HG03565 (cell line): ENCODE results near the gene OR5A2.
"Not testable (repeated sequence)": the region's sequence is repeated elsewhere in the genome, so short reads cannot be mapped to it uniquely, and the experiment has no call there.

ENCODE experiments used
- ATAC-seq: cut with Tn5 transposase; IDR thresholded peaks from one replicate; pipeline ENCODE4 v1.9.1; 2021; ENCODE audit warnings: mild to moderate bottlenecking, moderate library complexity; ENCODE audit not compliant: unreplicated experiment

Gene OR5A2

DNA sequence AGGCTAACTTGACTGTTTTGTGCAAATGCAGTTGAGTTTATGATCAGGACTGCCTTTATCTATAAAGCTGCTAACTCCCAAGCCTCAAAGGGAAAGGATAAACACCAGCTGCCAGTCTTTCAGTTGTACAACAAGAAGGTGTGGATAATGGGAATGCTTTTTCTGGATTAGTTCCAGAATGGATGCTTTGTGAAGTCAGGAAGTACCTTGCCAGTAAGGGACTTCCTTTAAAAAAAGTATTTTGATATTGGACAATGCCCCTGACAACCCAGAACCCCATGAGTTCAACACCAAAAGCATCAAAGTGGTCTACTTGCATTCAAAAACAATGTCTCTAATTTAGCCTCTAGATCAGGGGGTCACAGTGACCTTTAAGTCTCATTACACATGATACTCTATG, 32.0 kb downstream of the OR5A2 start:
- ATAC-seq, result no peak

DNA sequence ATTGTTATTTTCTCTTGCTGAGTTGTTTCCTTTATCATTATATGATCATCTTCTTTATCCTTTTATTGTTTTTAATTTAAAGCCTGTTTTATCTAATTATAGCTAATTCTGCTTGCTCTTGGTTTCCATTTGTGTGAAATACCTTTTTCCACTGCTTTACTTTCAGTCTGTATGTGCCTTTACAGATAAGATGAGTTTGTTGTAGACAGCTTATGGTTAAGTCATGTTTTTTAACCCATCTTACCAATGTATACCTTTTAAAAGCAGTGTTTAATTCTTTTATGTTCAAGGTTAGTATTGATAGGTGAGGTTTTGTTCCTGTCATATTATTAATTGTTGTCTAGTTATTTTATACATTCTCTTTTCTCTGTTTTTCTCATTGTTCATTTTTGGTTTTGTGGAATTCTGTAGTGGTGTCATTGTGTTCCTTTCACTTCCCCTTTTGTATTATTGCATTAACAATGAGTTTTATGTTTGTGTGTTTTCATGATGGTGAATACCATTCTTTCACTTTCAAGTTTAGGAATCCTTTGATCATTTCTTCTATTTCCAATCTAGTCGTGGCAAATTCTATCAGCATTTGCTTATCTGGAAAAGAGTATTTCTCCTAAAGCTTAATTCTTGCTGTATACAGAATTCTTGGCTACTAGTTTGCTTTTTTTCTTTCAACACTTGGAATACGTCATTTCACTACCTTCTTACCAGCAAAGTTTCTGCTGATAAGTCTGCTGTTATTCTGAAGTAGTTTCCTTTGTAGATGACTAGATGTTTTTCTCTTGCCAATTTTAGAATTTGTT, 45.8 kb downstream of the OR5A2 start:
- ATAC-seq, result peak; percentile 94

DNA sequence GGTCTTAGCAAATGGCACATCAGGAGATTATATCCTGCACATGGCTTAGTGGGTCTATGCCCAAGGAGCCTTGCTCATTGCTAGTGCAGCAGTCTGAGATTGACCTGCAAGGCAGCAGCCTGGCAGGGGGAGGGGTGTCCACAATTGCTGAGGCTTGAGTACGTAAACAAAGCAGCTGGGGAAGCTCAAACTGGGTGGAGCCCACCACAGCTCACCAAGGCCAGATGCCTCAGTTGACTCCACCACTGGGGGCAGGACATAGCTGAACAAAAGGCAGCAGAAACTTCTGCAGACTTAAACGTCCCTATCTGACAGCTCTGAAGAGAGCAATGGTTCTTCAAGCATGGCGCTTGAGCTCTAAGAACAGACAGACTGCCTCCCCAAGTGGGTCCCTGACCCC, 53.9 kb downstream of the OR5A2 start:
- ATAC-seq, result not testable (repeated sequence)

DNA sequence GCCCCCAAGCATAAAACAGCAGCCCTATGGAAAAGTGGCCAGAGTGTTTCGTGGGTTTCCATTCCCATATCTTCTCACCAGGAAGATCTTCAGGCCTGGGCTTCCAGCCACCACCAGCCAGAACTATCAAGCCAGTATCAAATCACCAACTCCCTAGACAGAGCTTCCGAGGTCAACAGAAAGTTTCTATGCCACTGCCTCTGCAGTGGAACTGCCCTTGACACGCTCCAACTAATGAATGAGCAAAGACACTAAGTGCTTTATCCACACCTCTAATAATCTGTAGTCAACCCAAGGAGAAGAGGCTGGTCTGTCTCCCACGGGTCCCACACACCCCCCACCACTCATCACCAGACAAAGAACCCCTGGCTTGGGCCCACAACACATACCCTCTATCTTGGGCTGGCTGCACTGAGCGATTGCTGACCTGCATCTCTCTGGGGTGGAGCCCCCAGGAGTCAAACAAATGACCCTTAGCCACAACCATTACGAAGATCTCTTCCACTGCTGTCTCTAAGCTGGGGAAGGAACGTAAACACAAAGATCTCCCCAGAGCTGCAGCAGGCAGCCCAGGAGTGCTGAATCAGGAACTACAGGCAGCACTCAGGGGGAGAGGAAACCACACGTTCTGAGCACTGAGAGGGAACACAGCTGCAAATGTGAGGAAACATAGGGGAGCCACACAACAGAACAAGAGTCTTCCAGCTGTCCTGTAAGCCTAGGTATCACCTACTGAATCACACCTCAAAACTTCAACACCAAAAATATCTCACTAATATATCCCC, 57.8 kb downstream of the OR5A2 start:
- ATAC-seq, result no peak
